Endometrium (tissue), 2 donors: ENCODE data around the gene CBR3.
"Not testable (repeated sequence)": the region's sequence is repeated elsewhere in the genome, so short reads cannot be mapped to it uniquely, and the experiment has no call there.

Source experiments
- FAIRE-seq: peaks from 2 replicates; lab custom pipeline; 2012; peaks lifted over from hg19 to GRCh38; lab: Jason Lieb, UNC
- donor health status: control.
- donor health status: control.

Gene CBR3

GRCh38 chr21:36120304-36120888, 14.5 kb upstream of the CBR3 start:
- no peak for FAIRE-seq

GRCh38 chr21:36122977-36123376, 11.9 kb upstream of the CBR3 start:
- FAIRE-seq = no peak

- no peak for FAIRE-seq
Observed at GRCh38 chr21:36124395-36124794, 10.5 kb upstream of the CBR3 start.

GRCh38 chr21:36125512-36126207, 9.2 kb upstream of the CBR3 start:
- no peak for FAIRE-seq

GRCh38 chr21:36126208-36126565, 8.7 kb upstream of the CBR3 start:
- no peak for FAIRE-seq

GRCh38 chr21:36126621-36127110, 8.2 kb upstream of the CBR3 start:
- FAIRE-seq = no peak

- no peak for FAIRE-seq
Observed at GRCh38 chr21:36127250-36127904, 7.5 kb upstream of the CBR3 start.

GRCh38 chr21:36127977-36128376, 6.9 kb upstream of the CBR3 start:
- FAIRE-seq = no peak

- no peak for FAIRE-seq
Observed at GRCh38 chr21:36129219-36129618, 5.7 kb upstream of the CBR3 start.

- FAIRE-seq = not testable (repeated sequence)
Observed at GRCh38 chr21:36130414-36130762, 4.5 kb upstream of the CBR3 start.

GRCh38 chr21:36130839-36131238, 4.0 kb upstream of the CBR3 start:
- not testable (repeated sequence) for FAIRE-seq

- FAIRE-seq = no peak
Observed at GRCh38 chr21:36132696-36133095, 2.2 kb upstream of the CBR3 start.

GRCh38 chr21:36135391-36136102, 668 bp downstream of the CBR3 start:
- FAIRE-seq = no peak

GRCh38 chr21:36139791-36140190, 4.9 kb downstream of the CBR3 start:
- FAIRE-seq = not testable (repeated sequence)

- FAIRE-seq = no peak
Observed at GRCh38 chr21:36141513-36141925, 6.6 kb downstream of the CBR3 start.

- FAIRE-seq = not testable (repeated sequence)
Observed at GRCh38 chr21:36144233-36144632, 9.4 kb downstream of the CBR3 start.

- no peak for FAIRE-seq
Observed at GRCh38 chr21:36145259-36145658, 10.4 kb downstream of the CBR3 start.

- no peak for FAIRE-seq
Observed at GRCh38 chr21:36147911-36148310, 13.0 kb downstream of the CBR3 start.

- no peak for FAIRE-seq
Observed at GRCh38 chr21:36148886-36149285, 14.0 kb downstream of the CBR3 start.

GRCh38 chr21:36149788-36150711, 15.2 kb downstream of the CBR3 start:
- no peak for FAIRE-seq

- no peak for FAIRE-seq
Observed at GRCh38 chr21:36155603-36156338, 20.9 kb downstream of the CBR3 start.
